ENCODE measurements around the gene HTT. TPM values are rescaled to one million over a fixed set of nuclear protein-coding genes. Genes with fewer than 3 reads are reported as not detected.

HTT gene
- total RNA-seq, 1 experiment from 2014 or later: 44.4 TPM

GRCh38 chr4:3226944-3227343 lies 152.5 kb downstream of the HTT start:
- H3K36me3 Mint-ChIP-seq (ENCODE audit: insufficient read depth, unreplicated experiment): peaks cover 14% of the 10 kb centered on the region
- intact Hi-C loops (cut with micrococcal nuclease; ENCODE audit: unreplicated experiment): no loop called here
- H3K27ac Mint-ChIP-seq (ENCODE audit: unreplicated experiment): no peak overlapping the region
- DNase-seq: no peak
- H3K4me3 Mint-ChIP-seq (ENCODE audit: low read depth, unreplicated experiment): no peak overlapping the region
- CTCF ChIA-PET: no interaction called here
- no peak for TF ChIP-seq CTCF (IDR thresholded peaks at IDR 0.05; ENCODE audit: unreplicated experiment)
- H3K27me3 Mint-ChIP-seq (ENCODE audit: unreplicated experiment): no peaks in the 10 kb centered on the region
- H3K4me1 Mint-ChIP-seq (ENCODE audit: low read depth, unreplicated experiment): no peaks in the 10 kb centered on the region
- BruUV-seq (replicated peaks): no TSS peak
- peaks cover 6% of the 10 kb centered on the region for H3K9me3 Mint-ChIP-seq (ENCODE audit: low read depth, unreplicated experiment)

GRCh38 chr4:3227878-3228675 lies 153.6 kb downstream of the HTT start:
- peaks cover 6% of the 10 kb centered on the region for H3K9me3 Mint-ChIP-seq (ENCODE audit: low read depth, unreplicated experiment)
- no peaks in the 10 kb centered on the region for H3K27me3 Mint-ChIP-seq (ENCODE audit: unreplicated experiment)
- no peaks in the 10 kb centered on the region for H3K4me1 Mint-ChIP-seq (ENCODE audit: low read depth, unreplicated experiment)
- peaks cover 14% of the 10 kb centered on the region for H3K36me3 Mint-ChIP-seq (ENCODE audit: insufficient read depth, unreplicated experiment)
- no TSS peak for BruUV-seq (replicated peaks)
- no peak for TF ChIP-seq CTCF (IDR thresholded peaks at IDR 0.05; ENCODE audit: unreplicated experiment)
- no peak overlapping the region for H3K27ac Mint-ChIP-seq (ENCODE audit: unreplicated experiment)
- no peak for DNase-seq
- no peak overlapping the region for H3K4me3 Mint-ChIP-seq (ENCODE audit: low read depth, unreplicated experiment)
- CTCF ChIA-PET: no interaction called here
- intact Hi-C loops (cut with micrococcal nuclease; ENCODE audit: unreplicated experiment): no loop called here

GRCh38 chr4:3228881-3229280 lies 154.4 kb downstream of the HTT start:
- H3K36me3 Mint-ChIP-seq (ENCODE audit: insufficient read depth, unreplicated experiment): peaks cover 14% of the 10 kb centered on the region
- intact Hi-C loops (cut with micrococcal nuclease; ENCODE audit: unreplicated experiment): no loop called here
- H3K9me3 Mint-ChIP-seq (ENCODE audit: low read depth, unreplicated experiment): peaks cover 6% of the 10 kb centered on the region
- no peak overlapping the region for H3K27ac Mint-ChIP-seq (ENCODE audit: unreplicated experiment)
- BruUV-seq (replicated peaks): no TSS peak
- no peaks in the 10 kb centered on the region for H3K4me1 Mint-ChIP-seq (ENCODE audit: low read depth, unreplicated experiment)
- no peak for DNase-seq
- no peaks in the 10 kb centered on the region for H3K27me3 Mint-ChIP-seq (ENCODE audit: unreplicated experiment)
- TF ChIP-seq CTCF (IDR thresholded peaks at IDR 0.05; ENCODE audit: unreplicated experiment): no peak
- H3K4me3 Mint-ChIP-seq (ENCODE audit: low read depth, unreplicated experiment): no peak overlapping the region
- CTCF ChIA-PET: no interaction called here

GRCh38 chr4:3229328-3229727 lies 154.8 kb downstream of the HTT start:
- CTCF ChIA-PET: no interaction called here
- H3K9me3 Mint-ChIP-seq (ENCODE audit: low read depth, unreplicated experiment): peaks cover 6% of the 10 kb centered on the region
- TF ChIP-seq CTCF (IDR thresholded peaks at IDR 0.05; ENCODE audit: unreplicated experiment): no peak
- no peaks in the 10 kb centered on the region for H3K4me1 Mint-ChIP-seq (ENCODE audit: low read depth, unreplicated experiment)
- no peak overlapping the region for H3K4me3 Mint-ChIP-seq (ENCODE audit: low read depth, unreplicated experiment)
- no TSS peak for BruUV-seq (replicated peaks)
- H3K27me3 Mint-ChIP-seq (ENCODE audit: unreplicated experiment): no peaks in the 10 kb centered on the region
- H3K36me3 Mint-ChIP-seq (ENCODE audit: insufficient read depth, unreplicated experiment): peaks cover 14% of the 10 kb centered on the region
- intact Hi-C loops (cut with micrococcal nuclease; ENCODE audit: unreplicated experiment): no loop called here
- no peak for DNase-seq
- H3K27ac Mint-ChIP-seq (ENCODE audit: unreplicated experiment): no peak overlapping the region

All from Calu3 (cell line).